Tibial nerve (tissue), 4 donors: ENCODE data around the gene SLC25A41. TPM values are rescaled to one million over a fixed set of nuclear protein-coding genes. Genes with fewer than 3 reads are reported as not detected.

Experiments used
- DNase-seq, 2 donors: peaks; one replicate each; pipeline ENCODE4 v3.0.0-alpha.2; 2019; ENCODE audit warnings: low spot score in 2 of 2
- H3K27ac ChIP-seq, 4 donors: fragments of 200-600 bp; sonication (generic) in 3 of 4; one replicate each; pipeline ENCODE4 v1.5.1; 2017 to 2019; ENCODE audit warnings: mild to moderate bottlenecking in 1 of 4
- H3K27me3 ChIP-seq, 2 donors: fragments of 200-600 bp; sonication (generic) in 1 of 2; one replicate each; pipeline versions ENCODE4 v1.5.1 to v1.6.0; 2017 to 2019
- H3K36me3 ChIP-seq, 3 donors: fragments of 200-600 bp; sonication (generic); one replicate each; pipeline ENCODE4 v1.5.1; 2018 to 2019
- H3K4me1 ChIP-seq, 4 donors: fragments of 200-600 bp; sonication (generic) in 3 of 4; one replicate each; pipeline ENCODE4 v1.5.1; 2017 to 2019
- H3K4me3 ChIP-seq, 4 donors: fragments of 200-600 bp; sonication (generic) in 3 of 4; one replicate each; pipeline ENCODE4 v1.5.1; 2017 to 2019; ENCODE audit warnings: mild to moderate bottlenecking in 1 of 4, moderate library complexity in 1 of 4
- H3K9me3 ChIP-seq, 4 donors: fragments of 200-600 bp; sonication (generic) in 3 of 4; one replicate each; pipeline ENCODE4 v1.5.1; 2017 to 2019
- EP300 ChIP-seq, 2 donors: sonication (generic); formaldehyde crosslinking; IDR thresholded peaks; one replicate each; pipeline ENCODE4 v1.6.1; 2017; ENCODE audit warnings: antibody characterized with exemption in 2 of 2, mild to moderate bottlenecking in 1 of 2
- POLR2A ChIP-seq, 2 donors: fragments of 450-650 bp; IDR thresholded peaks; one replicate each; pipeline ENCODE4 v1.6.1; 2017; ENCODE audit warnings: antibody characterized with exemption in 2 of 2, mild to moderate bottlenecking in 2 of 2, moderate library complexity in 2 of 2
- WGBS, 2 donors: methylation state at CpG; one replicate each; pipeline ENCODE4 v1.1.5; 2018; 5-methylcytosine and 5-hydroxymethylcytosine counted together
- total RNA-seq, 4 donors: library from RNA; depleted of rRNA; stranded (reverse); fragments of >200 nt; gene quantifications; one replicate each; pipeline ENCODE4 v1.1.0, GENCODE V29; 2016
- TF ChIP-seq, protein P1 (sequence below), 5 experiments: fragments of 200-600 bp in 3 of 5; fragments of 450-650 bp in 2 of 5; sonication (generic) in 3 of 5; IDR thresholded peaks; one replicate each; pipeline ENCODE4 v1.5.1; 2016 to 2019; ENCODE audit warnings: antibody characterized with exemption in 5 of 5, mild to moderate bottlenecking in 3 of 5, moderate library complexity in 2 of 5

SLC25A41 gene
- total RNA-seq, 4 donors from 2014 or later = 0.63 TPM; not detected in 3

DNA sequence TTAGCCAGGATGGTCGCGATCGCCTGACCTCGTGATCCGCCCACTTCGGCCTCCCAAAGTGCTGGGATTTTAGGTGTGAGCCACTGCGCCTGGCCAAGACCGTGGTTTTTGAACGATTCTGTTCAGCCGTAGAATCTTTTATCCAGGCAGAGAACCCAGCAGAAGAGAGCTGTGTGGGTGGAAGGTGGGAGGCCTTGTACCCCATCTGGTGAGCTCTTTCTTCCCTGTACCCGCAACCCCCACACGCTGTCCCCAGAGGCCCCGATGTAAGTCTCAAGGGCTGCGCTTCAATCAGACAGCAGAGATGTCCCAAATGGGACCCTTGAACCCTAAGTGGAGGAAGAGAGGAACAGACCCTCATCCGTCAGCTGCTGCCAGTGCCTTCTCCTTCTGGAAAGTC is 22.4 kb upstream of the SLC25A41 start:
- peaks cover 0 to 27% (median 0%) of the 10 kb centered on the region in 4 donors for H3K9me3 ChIP-seq
- 96 to 98% methylated on average over 15 of the region's 15 CpGs for WGBS, 2 donors
- peaks cover 0 to 24% (median 9%) of the 10 kb centered on the region in 4 donors for H3K4me1 ChIP-seq
- H3K36me3 ChIP-seq = peaks cover 3 to 71% (median 9%) of the 10 kb centered on the region in 3 donors
- no peak overlapping the region for H3K27ac ChIP-seq
- TF ChIP-seq POLR2A (IDR thresholded peaks at IDR 0.05) (no peak), EP300 (IDR thresholded peaks at IDR 0.05) (no peak)
- TF ChIP-seq, protein P1, sequence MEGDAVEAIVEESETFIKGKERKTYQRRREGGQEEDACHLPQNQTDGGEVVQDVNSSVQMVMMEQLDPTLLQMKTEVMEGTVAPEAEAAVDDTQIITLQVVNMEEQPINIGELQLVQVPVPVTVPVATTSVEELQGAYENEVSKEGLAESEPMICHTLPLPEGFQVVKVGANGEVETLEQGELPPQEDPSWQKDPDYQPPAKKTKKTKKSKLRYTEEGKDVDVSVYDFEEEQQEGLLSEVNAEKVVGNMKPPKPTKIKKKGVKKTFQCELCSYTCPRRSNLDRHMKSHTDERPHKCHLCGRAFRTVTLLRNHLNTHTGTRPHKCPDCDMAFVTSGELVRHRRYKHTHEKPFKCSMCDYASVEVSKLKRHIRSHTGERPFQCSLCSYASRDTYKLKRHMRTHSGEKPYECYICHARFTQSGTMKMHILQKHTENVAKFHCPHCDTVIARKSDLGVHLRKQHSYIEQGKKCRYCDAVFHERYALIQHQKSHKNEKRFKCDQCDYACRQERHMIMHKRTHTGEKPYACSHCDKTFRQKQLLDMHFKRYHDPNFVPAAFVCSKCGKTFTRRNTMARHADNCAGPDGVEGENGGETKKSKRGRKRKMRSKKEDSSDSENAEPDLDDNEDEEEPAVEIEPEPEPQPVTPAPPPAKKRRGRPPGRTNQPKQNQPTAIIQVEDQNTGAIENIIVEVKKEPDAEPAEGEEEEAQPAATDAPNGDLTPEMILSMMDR (IDR thresholded peaks at IDR 0.05) = no peak
- no peaks in the 10 kb centered on the region for H3K27me3 ChIP-seq
- no peak overlapping the region for H3K4me3 ChIP-seq
- no peak for DNase-seq

DNA sequence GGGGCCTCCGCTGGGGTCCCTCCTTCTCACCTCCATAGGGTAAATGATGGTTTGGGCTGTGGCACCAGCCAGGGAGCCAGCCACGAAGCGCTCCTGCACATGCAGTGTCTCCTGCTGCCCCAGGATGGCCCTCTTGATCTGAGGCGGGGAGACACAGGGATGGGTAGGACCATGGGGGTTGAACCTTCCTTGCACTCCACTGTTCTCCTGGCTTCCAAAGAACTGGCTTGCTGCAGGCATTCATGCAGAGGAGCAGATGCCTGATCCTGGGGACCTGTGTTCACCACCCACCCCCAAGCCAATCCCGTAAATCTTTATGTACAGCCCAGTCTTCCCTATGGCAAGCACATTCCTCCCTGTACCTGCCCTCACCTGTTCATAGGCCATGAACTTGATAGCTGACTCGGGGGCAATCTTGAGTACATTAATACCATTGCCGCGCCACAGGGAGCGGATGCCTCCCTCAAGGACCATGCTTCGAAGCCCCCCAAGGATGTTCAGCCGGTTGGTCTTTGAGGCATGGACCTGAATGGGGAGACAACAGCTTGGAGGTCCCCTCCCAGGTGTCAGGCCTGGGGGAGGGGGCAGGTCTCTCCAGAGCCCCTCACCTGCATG is 20.5 kb upstream of the SLC25A41 start:
- peaks cover 0 to 12% (median 6%) of the 10 kb centered on the region in 4 donors for H3K4me1 ChIP-seq
- H3K27ac ChIP-seq = no peak overlapping the region
- H3K36me3 ChIP-seq = peaks cover 3 to 88% (median 9%) of the 10 kb centered on the region in 3 donors
- no peak for TF ChIP-seq POLR2A (IDR thresholded peaks at IDR 0.05)
- TF ChIP-seq EP300 (IDR thresholded peaks at IDR 0.05) = no peak
- TF ChIP-seq, protein P1 (IDR thresholded peaks at IDR 0.05) = no peak
- peaks cover 0 to 27% (median 0%) of the 10 kb centered on the region in 4 donors for H3K9me3 ChIP-seq
- H3K27me3 ChIP-seq = no peaks in the 10 kb centered on the region
- 97% methylated on average over 8 to 11 of the region's 11 CpGs for WGBS, 2 donors
- no peak for DNase-seq
- no peak overlapping the region for H3K4me3 ChIP-seq

DNA sequence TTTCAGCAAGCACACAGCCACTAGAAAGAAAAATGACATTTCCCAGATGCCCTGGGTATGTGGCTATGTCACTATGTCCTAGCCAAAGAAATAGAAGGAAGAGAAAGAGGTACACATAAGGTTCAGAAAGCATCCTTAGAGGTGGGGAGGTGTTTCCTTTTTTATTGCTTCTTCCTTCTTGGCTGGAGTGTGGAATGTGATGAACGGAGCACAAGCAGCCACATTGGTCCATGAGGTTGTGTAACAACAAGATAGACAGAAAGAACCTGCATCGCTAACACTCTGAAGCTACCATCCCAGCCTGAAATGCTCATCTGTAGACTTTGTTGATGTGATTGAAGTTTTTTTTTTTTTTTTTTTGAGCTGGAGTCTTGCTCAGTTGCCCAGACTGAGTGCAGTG is 19.3 kb upstream of the SLC25A41 start:
- Histone ChIP-seq H3K36me3 (peaks cover 3 to 99% (median 9%) of the 10 kb centered on the region in 3 donors), H3K4me1 (peaks cover 0 to under 1% (median 0%) of the 10 kb centered on the region in 4 donors), H3K27me3 (no peaks in the 10 kb centered on the region), H3K27ac (no peak overlapping the region), H3K4me3 (no peak overlapping the region), H3K9me3 (peaks cover 0 to 27% (median 0%) of the 10 kb centered on the region in 4 donors)
- 96 to 97% methylated on average over 2 of the region's 2 CpGs for WGBS, 2 donors
- DNase-seq = no peak
- TF ChIP-seq POLR2A (IDR thresholded peaks at IDR 0.05) (no peak), EP300 (IDR thresholded peaks at IDR 0.05) (no peak)
- TF ChIP-seq, protein P1 (IDR thresholded peaks at IDR 0.05) = no peak

DNA sequence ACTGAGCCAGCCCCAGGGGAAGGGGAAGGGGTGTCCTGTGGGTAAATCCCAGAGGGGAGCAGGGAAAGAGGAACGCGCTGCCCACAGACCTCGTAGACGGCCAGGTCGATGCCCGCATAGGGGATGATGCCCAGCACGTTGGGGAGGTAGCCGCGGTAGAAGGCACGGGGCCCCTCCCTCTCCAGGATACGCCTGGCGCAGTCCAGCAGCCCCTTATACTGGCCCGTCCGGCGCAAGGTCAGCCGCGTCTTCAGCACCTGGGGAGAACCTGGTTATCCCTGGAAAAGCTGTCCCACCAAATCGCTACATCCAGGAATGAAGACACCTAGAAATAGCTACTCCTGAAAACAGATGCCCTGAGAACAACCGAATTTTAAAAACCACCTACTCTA is 18.7 kb upstream of the SLC25A41 start:
- DNase-seq = no peak
- no peak for TF ChIP-seq POLR2A (IDR thresholded peaks at IDR 0.05)
- Histone ChIP-seq H3K4me3 (no peak overlapping the region), H3K36me3 (peaks cover 3 to 99% (median 9%) of the 10 kb centered on the region in 3 donors), H3K27me3 (no peaks in the 10 kb centered on the region), H3K9me3 (peaks cover 0 to 28% (median 0%) of the 10 kb centered on the region in 4 donors), H3K4me1 (no peaks in the 10 kb centered on the region), H3K27ac (no peak overlapping the region)
- 94% methylated on average over 19 of the region's 19 CpGs for WGBS, 2 donors

DNA sequence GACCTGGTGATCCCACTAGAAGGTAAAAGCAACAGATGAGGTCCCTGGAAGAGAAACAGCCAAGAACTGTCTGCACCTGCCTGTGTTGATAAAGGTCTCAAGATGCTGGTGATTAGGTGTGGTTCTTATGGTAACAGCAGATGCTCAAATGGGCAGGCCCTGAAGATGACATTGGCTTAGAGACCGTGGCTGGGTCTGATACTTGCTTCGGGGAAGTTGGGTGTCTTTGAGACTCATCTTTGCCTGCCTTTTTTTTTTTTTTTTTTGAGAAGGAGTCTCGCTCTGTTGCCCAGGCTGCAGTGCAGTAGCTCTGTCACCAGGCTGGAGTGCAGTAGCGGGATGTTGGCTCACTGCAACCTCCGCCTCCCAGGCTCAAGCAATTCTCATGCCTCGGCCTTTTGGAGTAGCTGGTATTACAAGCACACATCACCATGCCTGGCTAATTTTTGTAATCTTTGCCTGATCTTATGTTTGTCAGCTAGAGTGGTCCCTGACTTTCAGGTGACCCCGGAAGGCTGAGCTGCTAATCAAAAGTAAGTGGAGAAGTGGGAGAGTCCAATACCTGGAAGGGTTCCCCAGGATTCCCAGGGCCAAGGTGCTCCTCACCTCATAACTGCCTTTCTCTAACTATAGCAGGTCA is 18.1 kb upstream of the SLC25A41 start:
- no peak overlapping the region for H3K4me3 ChIP-seq
- no peaks in the 10 kb centered on the region for H3K4me1 ChIP-seq
- H3K27me3 ChIP-seq = no peaks in the 10 kb centered on the region
- no peak for DNase-seq
- H3K9me3 ChIP-seq = peaks cover 0 to 33% (median 0%) of the 10 kb centered on the region in 4 donors
- no peak overlapping the region for H3K27ac ChIP-seq
- no peak for TF ChIP-seq EP300 (IDR thresholded peaks at IDR 0.05)
- H3K36me3 ChIP-seq = peaks cover 3 to 99% (median 9%) of the 10 kb centered on the region in 3 donors
- WGBS, 2 donors = 91 to 95% methylated on average over 7 of the region's 7 CpGs

DNA sequence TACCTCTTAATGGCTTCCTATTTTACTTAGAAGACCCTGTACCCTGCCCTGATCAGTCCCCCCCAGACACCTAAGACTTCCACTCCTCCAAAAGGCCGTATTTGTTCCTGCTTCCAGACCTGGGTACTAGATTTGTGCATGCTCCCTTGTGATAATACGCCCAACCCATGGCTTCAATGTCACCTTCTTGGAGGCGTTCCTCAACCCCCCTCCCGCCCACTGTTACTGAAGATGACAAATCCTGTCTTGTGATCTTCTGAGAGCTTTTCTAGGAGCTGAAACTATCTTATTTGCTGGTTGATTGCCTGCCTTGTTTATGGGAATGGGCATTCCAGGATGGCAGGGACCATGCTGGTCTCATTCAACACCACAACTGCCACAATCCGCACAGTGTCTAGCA is 16.6 kb upstream of the SLC25A41 start:
- no peak overlapping the region for H3K4me3 ChIP-seq
- TF ChIP-seq POLR2A (IDR thresholded peaks at IDR 0.05) = no peak
- TF ChIP-seq, protein P1 (IDR thresholded peaks at IDR 0.05) = no peak
- no peak for TF ChIP-seq EP300 (IDR thresholded peaks at IDR 0.05)
- H3K36me3 ChIP-seq = peaks cover 3 to 99% (median 9%) of the 10 kb centered on the region in 3 donors
- no peaks in the 10 kb centered on the region for H3K27me3 ChIP-seq
- H3K27ac ChIP-seq = no peak overlapping the region
- no peak for DNase-seq
- 92% methylated on average over 5 of the region's 5 CpGs for WGBS, 2 donors
- no peaks in the 10 kb centered on the region for H3K4me1 ChIP-seq
- H3K9me3 ChIP-seq = peaks cover 0 to 44% (median 0%) of the 10 kb centered on the region in 4 donors
